ENCODE measurements around the gene KRT84.
"Not testable (repeated sequence)": the region's sequence is repeated elsewhere in the genome, so short reads cannot be mapped to it uniquely, and the experiment has no call there.

Gene KRT84

GRCh38 chr12:52411815-52412214, 26.4 kb upstream of the KRT84 start:
- DNase-seq (ENCODE audit: low read depth in 2 of 2): no peak

GRCh38 chr12:52410589-52411248, 25.3 kb upstream of the KRT84 start:
- DNase-seq (ENCODE audit: low read depth in 2 of 2): not testable (repeated sequence)

DNA sequence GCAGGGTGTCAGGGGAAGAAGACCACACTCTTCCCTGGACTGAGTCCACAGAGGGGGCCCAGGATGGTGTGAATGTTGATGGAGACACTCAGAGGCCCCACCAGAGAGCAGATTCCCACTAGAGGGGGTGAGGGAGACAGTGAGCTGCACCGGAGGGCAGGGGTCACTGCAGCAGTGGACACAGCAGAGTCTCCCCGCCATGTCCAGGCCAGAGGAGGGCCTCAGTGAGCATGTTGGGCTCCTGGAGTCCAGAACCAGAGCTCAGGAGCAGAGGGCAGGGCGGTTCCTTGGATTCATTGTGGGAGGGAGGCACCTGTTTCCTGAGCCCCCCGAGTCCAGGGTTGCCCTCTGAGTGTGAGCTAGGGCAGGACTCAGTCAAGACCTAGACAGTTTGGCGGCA, 22.5 kb upstream of the KRT84 start:
- DNase-seq (ENCODE audit: low read depth in 2 of 2): no peak

DNA sequence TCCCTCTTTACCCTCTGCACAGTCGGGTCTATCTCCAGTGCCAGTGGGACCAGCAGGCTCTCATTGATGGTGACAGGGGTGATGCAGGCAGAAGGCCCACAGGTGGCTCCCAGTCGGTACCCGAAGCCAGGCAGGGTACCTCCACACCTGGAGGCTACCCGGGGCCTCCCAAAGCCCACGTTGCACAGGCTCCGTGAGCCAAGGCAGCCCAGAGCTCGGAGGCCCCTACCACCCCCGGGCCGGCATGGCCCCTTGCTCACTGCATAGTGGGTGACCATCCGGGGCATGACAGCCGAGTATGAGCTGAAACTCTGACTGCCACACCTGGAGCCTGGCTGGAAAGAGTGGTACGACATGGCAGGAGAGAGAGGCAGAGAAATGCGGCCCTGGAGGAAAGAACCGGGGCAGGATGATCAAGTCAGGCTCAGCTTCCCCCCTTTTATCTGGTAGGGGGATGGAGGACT, 20.5 kb upstream of the KRT84 start, which contains the start of gene KRT82:
Gene KRT82, minus strand, starts transcription at position 414 of the 464 bp plus-strand sequence. Its CDS starts 58 bp downstream, at position 356.
- no peak for DNase-seq (ENCODE audit: low read depth in 2 of 2)

DNA sequence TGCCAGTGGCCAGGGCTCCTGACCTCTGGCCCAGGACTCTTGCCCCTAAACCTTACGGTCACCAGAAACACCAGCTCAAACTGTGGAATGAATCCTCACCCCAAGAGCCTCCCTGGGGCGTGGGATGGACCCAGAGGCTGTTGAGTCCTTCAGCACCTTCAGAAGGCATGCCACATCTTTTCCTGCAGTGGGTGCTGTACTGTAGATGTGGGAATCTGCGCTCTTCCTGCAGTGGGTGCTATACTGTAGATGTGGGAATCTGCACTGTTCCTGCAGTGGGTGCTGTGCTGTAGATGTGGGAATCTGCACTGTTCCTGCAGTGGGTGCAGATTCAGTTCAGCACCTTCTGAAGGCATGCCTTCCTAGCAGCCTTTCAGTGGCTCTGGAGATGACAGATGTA, 19.5 kb upstream of the KRT84 start:
- DNase-seq (ENCODE audit: low read depth in 2 of 2): no peak

GRCh38 chr12:52403561-52403960, 18.1 kb upstream of the KRT84 start:
- DNase-seq (ENCODE audit: low read depth in 2 of 2): no peak

DNA sequence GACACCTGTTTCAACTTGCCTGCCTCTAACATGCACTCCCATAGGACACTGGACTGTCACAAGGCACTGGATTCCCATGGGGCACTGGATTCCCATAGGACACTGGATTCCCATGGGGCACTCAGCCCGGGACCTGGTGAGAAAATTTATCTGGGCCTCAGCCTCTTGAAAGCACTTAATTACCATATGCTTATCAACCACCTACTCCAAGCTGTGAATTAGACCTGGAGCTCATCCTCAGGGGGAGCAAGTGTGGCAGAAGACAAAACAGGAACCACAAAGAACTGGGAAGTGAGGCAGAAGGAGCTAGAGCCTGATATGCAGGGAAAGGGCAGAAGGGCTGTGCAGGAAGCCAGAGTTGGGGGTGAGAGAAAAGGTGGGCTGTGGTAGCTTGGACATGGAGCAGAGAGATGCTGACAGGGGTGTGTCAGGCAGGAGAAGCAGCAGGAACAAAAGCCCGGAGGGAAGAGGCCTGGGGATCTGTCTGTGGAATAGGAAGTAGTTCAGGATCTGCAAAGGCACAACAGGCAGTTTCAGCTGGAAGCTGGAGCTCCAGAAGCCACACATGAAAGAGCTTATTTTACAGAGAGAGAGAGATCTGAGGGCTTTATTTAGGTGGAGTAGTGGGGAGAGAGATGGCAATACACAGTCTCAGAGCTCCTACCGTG, 17.6 kb upstream of the KRT84 start:
- DNase-seq (ENCODE audit: low read depth in 2 of 2): no peak

DNA sequence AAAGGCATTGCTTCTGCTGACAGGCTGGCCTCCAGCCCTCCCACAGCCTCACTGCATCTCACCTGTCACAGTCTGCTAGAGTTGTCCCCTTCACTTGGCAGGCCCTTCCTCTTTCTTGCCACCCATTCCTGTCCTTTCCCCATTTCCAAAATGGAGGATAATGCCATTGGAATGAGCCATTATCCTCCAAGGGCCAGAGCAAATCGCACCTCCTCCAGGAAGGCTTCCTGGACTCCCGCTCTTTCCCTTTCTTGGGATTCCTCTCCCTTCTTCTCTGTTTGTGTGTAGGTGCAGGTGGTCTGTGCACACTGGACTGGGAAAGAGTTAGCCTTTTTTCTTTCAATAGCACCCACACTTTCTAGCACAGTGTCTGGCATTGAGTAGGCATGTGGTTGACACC, 16.9 kb upstream of the KRT84 start:
- DNase-seq (ENCODE audit: low read depth in 2 of 2): no peak

DNA sequence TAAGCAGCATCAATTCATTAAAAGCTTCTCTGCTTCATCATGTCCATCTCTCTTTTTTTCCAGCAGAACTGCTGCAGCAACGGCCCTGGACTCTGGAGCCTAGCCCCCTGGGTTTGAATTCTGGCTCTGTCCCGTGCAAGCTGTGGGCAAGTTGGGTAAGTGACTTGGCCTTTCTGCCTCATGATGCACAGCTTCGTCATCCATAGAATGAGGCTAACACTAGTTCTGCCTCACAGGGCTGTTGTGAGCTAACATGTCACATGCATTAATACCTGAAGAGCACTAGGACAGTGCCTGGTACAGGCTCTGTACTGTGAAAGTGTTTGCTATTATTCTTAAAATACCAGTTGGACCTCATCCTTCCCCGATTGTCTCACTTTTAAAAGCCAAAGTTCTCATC, 16.5 kb upstream of the KRT84 start:
- DNase-seq (ENCODE audit: low read depth in 2 of 2): no peak

DNA sequence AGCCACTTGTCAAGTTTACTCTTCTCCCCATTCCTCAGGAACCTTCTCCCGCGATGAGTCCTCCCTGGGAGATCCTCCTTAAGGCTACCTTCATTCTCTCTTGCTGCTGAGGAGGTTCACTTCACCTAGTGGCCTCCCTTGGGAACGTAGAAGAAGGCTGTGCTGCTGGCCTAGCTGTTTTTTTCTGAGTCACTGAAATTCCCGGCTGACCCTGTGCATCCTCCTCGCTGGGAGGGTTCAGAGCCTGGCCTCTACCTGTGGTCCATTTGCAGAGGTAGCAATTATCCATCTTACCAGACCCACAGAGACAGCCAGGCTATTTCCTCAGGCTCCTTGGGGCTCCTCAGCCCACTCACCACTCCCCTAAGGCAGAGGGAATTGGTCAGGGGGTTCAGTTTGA, 16.1 kb upstream of the KRT84 start:
- DNase-seq (ENCODE audit: low read depth in 2 of 2): no peak

DNA sequence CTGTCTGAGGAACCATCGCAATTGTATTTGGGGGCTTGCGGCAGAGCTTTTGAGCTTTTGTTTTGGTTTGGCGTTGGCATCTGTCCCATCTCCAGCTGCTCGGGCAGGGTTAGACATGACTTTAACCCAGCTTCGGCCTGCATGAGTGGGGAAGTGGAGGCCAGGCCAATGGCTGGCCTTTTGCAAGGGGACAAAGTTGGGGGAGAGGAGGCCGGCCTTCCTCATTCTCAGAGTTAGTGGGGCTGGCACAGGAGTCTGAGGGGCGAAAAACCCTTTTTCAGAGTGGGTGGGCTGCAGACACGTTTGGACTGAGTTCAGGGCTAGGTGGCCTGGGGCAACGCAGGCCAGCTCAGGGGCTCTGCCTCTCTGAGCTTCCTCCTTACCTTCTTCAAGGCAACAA, 15.5 kb upstream of the KRT84 start:
- DNase-seq (ENCODE audit: low read depth in 2 of 2): no peak

DNA sequence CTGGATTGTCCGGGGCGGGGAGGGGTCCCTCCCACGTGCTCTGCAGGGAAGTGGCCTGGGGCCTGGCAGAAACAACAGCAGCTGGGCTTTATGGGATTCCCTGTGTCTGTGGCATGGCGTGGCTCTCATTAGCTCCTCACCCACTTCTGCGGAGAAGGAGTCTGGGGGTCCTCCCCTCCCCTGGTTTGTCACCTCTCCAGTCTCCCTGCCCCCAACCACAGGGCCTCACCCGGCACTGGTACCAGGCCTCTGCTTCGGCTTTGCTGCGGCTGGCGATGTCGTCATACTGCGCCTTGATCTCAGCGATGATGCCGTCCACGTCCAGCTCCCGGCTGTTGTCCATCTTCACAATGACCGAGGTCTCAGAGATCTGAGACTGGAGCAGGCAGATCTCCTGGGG, 14.3 kb upstream of the KRT84 start:
- no peak for DNase-seq (ENCODE audit: low read depth in 2 of 2)

DNA sequence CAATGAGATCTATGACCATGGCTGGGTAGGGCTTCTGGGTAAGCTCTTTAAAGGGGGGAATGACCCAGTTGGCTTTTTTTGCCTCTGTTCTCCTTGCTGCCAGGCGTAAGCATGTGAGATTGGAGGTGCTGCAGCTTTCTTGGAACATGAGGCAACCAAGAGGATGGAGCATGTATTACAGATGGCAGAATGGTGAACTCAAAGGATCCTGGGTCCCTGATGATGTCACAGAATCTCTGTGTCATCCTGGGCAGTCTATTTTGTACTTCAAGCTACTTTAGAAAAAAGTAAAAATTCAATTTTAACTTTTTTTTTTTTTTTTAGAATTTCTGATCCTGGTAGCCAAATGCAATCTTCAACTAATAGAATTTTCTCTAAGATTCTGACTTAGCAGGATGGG, 12.7 kb upstream of the KRT84 start:
- DNase-seq (ENCODE audit: low read depth in 2 of 2): no peak

DNA sequence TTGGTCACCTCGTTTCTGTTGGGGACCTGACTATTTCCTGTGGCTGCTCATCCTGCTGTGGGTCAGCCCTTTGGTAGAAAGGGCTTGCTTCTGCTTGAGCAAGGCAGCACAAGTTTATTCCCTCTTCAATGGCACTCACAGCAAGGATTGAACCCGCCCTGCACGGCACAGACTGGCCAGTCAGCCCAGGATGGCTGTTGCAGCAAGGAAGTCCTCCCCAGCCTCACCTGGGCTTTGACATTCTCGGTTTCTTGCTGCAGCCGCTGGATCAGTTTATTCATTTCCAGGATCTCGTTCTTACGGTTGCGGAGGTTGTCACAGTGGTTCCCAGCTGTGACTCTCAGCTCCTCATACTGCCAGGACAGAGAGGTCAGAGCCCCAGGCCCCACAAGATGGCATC, 11.2 kb upstream of the KRT84 start:
- no peak for DNase-seq (ENCODE audit: low read depth in 2 of 2)

GRCh38 chr12:52395761-52396434, 10.4 kb upstream of the KRT84 start:
- peak in 1 of 2 donors; percentile 7 for DNase-seq (ENCODE audit: low read depth in 2 of 2)

- no peak for DNase-seq (ENCODE audit: low read depth in 2 of 2)
Observed at GRCh38 chr12:52394836-52395405, 9.5 kb upstream of the KRT84 start.

- no peak for DNase-seq (ENCODE audit: low read depth in 2 of 2)
Observed at GRCh38 chr12:52392465-52393007, 7.1 kb upstream of the KRT84 start.

GRCh38 chr12:52391618-52392002, 6.2 kb upstream of the KRT84 start:
- DNase-seq (ENCODE audit: low read depth in 2 of 2): no peak

GRCh38 chr12:52390739-52391617, 5.5 kb upstream of the KRT84 start:
- DNase-seq (ENCODE audit: low read depth in 2 of 2): no peak

- no peak for DNase-seq (ENCODE audit: low read depth in 2 of 2)
Observed at GRCh38 chr12:52389313-52390207, 4.1 kb upstream of the KRT84 start.
